Measurements from ENCODE around the gene GRAMD4.

The GRAMD4 gene

DNA sequence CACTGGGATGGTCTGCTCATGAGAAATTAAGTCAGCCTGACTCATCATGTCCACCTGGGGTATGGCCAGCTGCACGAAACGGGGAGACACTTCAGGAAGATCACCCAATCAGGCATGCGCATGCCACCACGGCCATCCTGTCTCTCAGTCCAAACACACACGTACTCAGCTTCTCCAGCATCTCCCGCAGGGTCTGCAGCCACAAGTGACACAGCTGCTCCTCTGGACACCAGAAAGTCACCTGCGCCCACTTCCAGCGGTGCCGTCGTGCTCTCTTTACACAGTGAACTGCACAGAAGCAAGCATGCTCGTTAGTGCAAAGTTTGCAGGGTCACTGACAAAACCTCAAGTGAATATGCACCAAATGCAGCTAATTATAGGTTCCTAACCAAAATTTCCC, 99.7 kb downstream of the GRAMD4 start:
- H3K36me3 ChIP-seq (replicated peaks): peaks cover 32% of the 10 kb centered on the region
- TF ChIP-seq, protein P1, sequence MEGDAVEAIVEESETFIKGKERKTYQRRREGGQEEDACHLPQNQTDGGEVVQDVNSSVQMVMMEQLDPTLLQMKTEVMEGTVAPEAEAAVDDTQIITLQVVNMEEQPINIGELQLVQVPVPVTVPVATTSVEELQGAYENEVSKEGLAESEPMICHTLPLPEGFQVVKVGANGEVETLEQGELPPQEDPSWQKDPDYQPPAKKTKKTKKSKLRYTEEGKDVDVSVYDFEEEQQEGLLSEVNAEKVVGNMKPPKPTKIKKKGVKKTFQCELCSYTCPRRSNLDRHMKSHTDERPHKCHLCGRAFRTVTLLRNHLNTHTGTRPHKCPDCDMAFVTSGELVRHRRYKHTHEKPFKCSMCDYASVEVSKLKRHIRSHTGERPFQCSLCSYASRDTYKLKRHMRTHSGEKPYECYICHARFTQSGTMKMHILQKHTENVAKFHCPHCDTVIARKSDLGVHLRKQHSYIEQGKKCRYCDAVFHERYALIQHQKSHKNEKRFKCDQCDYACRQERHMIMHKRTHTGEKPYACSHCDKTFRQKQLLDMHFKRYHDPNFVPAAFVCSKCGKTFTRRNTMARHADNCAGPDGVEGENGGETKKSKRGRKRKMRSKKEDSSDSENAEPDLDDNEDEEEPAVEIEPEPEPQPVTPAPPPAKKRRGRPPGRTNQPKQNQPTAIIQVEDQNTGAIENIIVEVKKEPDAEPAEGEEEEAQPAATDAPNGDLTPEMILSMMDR (IDR thresholded peaks at IDR 0.05; ENCODE audit: low read depth, low read length, missing control alignments): no peak
- no peak for DNase-seq
- H3K27ac ChIP-seq: no peak overlapping the region
- H3K27me3 ChIP-seq (replicated peaks): no peaks in the 10 kb centered on the region
- in situ Hi-C loops (cut with HindIII; ENCODE audit: low pct_ligation_motif_present, low sequenced_read_pairs): no loop called here
- H3K4me3 ChIP-seq (ENCODE audit: low read depth, low read length): no peak overlapping the region

- DNase-seq: no peak
- TF ChIP-seq, protein P1 (IDR thresholded peaks at IDR 0.05; ENCODE audit: low read depth, low read length, missing control alignments): no peak
- Histone ChIP-seq H3K4me3 (ENCODE audit: low read depth, low read length) (no peak overlapping the region), H3K27me3 (replicated peaks) (no peaks in the 10 kb centered on the region), H3K27ac (no peak overlapping the region), H3K36me3 (replicated peaks) (peaks cover 29% of the 10 kb centered on the region)
- in situ Hi-C loops (cut with HindIII; ENCODE audit: low pct_ligation_motif_present, low sequenced_read_pairs): no loop called here
Measured at GRCh38 chr22:46721501-46722085, 101.4 kb downstream of the GRAMD4 start.

DNA sequence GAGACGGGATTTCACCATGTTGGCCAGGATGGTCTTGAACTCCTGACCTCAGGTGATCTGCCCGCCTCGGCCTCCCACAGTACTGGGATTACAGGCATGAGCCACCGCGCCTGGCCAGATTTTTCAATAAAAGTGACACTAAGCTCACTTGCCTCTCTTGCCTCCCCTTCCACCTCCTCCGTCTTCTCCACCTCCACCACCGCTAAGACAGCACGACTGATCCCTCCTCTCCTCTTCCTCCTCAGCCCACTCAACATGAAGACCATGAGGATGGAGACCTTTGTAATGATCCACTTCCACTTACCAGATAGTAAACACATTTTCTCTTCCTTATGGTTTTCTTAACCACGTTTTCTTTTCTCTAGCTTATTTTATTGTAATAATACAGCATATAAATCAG, 103.7 kb downstream of the GRAMD4 start:
- no peak for DNase-seq
- Histone ChIP-seq H3K27me3 (replicated peaks) (no peaks in the 10 kb centered on the region), H3K36me3 (replicated peaks) (peaks cover 15% of the 10 kb centered on the region), H3K27ac (no peak overlapping the region), H3K4me3 (ENCODE audit: low read depth, low read length) (no peak overlapping the region)
- TF ChIP-seq, protein P1 (IDR thresholded peaks at IDR 0.05; ENCODE audit: low read depth, low read length, missing control alignments): no peak
- in situ Hi-C loops (cut with HindIII; ENCODE audit: low pct_ligation_motif_present, low sequenced_read_pairs): no loop called here

GRCh38 chr22:46725096-46725495, 104.9 kb downstream of the GRAMD4 start:
- TF ChIP-seq, protein P1 (IDR thresholded peaks at IDR 0.05; ENCODE audit: low read depth, low read length, missing control alignments): no peak
- in situ Hi-C loops (cut with HindIII; ENCODE audit: low pct_ligation_motif_present, low sequenced_read_pairs): no loop called here
- no peak overlapping the region for H3K27ac ChIP-seq

GRCh38 chr22:46726066-46726985, 106.1 kb downstream of the GRAMD4 start:
- H3K27me3 ChIP-seq (replicated peaks): no peaks in the 10 kb centered on the region
- no peak for DNase-seq
- H3K27ac ChIP-seq: no peak overlapping the region
- peaks cover 4% of the 10 kb centered on the region for H3K36me3 ChIP-seq (replicated peaks)
- in situ Hi-C loops (cut with HindIII; ENCODE audit: low pct_ligation_motif_present, low sequenced_read_pairs): no loop called here
- no peak overlapping the region for H3K4me3 ChIP-seq (ENCODE audit: low read depth, low read length)
- TF ChIP-seq, protein P1 (IDR thresholded peaks at IDR 0.05; ENCODE audit: low read depth, low read length, missing control alignments): no peak

More at GRCh38 chr22:46725096-46725495, 104.9 kb downstream of the GRAMD4 start:
- DNase-seq: no peak
- Histone ChIP-seq H3K4me3 (ENCODE audit: low read depth, low read length) (no peak overlapping the region), H3K36me3 (replicated peaks) (peaks cover 5% of the 10 kb centered on the region), H3K27me3 (replicated peaks) (no peaks in the 10 kb centered on the region)

All from brain microvascular endothelial cell (primary cell).